Natural killer cell treated with Interleukin-12 subunit alpha and Interleukin-12 subunit beta and Interleukin-15 and Interleukin-18, amount 100 ng/mL, for 72 hours (primary cell): Measurements from ENCODE around the gene S100A3. TPM values are rescaled to one million over a fixed set of nuclear protein-coding genes. Genes with fewer than 3 reads are reported as not detected.

Source experiments
- ATAC-seq, 2 donors: fragments of 150-1000 bp; cut with Tn5 transposase in 1 of 2; sonication (Bioruptor Pico), chemical (Tn5 transposase) in 1 of 2; 2 replicates each; pipeline ENCODE4 v1.10.0; 2021
- DNase-seq: peaks from one replicate; pipeline ENCODE4 v3.0.0; 2022; ENCODE audit warnings: low spot score
- H3K27ac Mint-ChIP-seq, 2 donors: 1 replicate in 1 of 2; 2 replicates in 1 of 2; pipeline ENCODE4 v1.8.0; 2022; ENCODE audit warnings: mixed read lengths in 2 of 2, mild to moderate bottlenecking in 1 of 2, moderate library complexity in 1 of 2
- H3K27me3 Mint-ChIP-seq, 2 donors: 1 replicate in 1 of 2; 2 replicates in 1 of 2; pipeline ENCODE4 v1.8.0; 2022; ENCODE audit warnings: mixed read lengths in 2 of 2
- H3K36me3 Mint-ChIP-seq: one replicate; pipeline ENCODE4 v1.8.0; 2022; ENCODE audit warnings: mixed read lengths
- H3K4me1 Mint-ChIP-seq, 2 donors: 1 replicate in 1 of 2; 2 replicates in 1 of 2; pipeline ENCODE4 v1.8.0; 2022; ENCODE audit warnings: low read depth in 2 of 2, mixed read lengths in 2 of 2, mild to moderate bottlenecking in 1 of 2
- H3K4me3 Mint-ChIP-seq: one replicate; pipeline ENCODE4 v1.8.0; 2022; ENCODE audit warnings: mixed read lengths
- H3K9me3 Mint-ChIP-seq: 2 replicates; pipeline ENCODE4 v1.8.0; 2022; ENCODE audit warnings: mixed read lengths
- total RNA-seq, 2 donors: library from RNA; stranded (reverse); gene quantifications; one replicate each; pipeline ENCODE4 v1.2.3, GENCODE V29; 2022

Gene S100A3
- total RNA-seq, 2 donors from 2014 or later = not detected

GRCh38 chr1:153513023-153513422 lies 36.0 kb downstream of the S100A3 start:
- peaks cover 0 to 4% of the 10 kb centered on the region in 2 donors for H3K4me1 Mint-ChIP-seq
- H3K4me3 Mint-ChIP-seq = no peak overlapping the region
- DNase-seq = no peak
- H3K9me3 Mint-ChIP-seq = no peaks in the 10 kb centered on the region
- H3K27me3 Mint-ChIP-seq = no peaks in the 10 kb centered on the region
- no peaks in the 10 kb centered on the region for H3K36me3 Mint-ChIP-seq
- no peak for ATAC-seq
- H3K27ac Mint-ChIP-seq = no peak overlapping the region

GRCh38 chr1:153510984-153511410 lies 38.1 kb downstream of the S100A3 start:
- H3K27ac Mint-ChIP-seq = peak overlapping the region in 1 of 2 donors; percentile 69
- H3K4me1 Mint-ChIP-seq = peaks cover 0 to 4% of the 10 kb centered on the region in 2 donors

GRCh38 chr1:153509729-153510354 lies 39.2 kb downstream of the S100A3 start:
- H3K27ac Mint-ChIP-seq = no peak overlapping the region
- H3K36me3 Mint-ChIP-seq = no peaks in the 10 kb centered on the region
- H3K9me3 Mint-ChIP-seq = no peaks in the 10 kb centered on the region
- peaks cover 0 to 4% of the 10 kb centered on the region in 2 donors for H3K4me1 Mint-ChIP-seq
- H3K4me3 Mint-ChIP-seq = no peak overlapping the region
- ATAC-seq = no peak
- no peaks in the 10 kb centered on the region for H3K27me3 Mint-ChIP-seq
- peak; percentile 72 for DNase-seq

More at GRCh38 chr1:153510984-153511410, 38.1 kb downstream of the S100A3 start:
- peak; percentile 84 for DNase-seq
- ATAC-seq = peak; percentile 86 to 89
- no peaks in the 10 kb centered on the region for H3K9me3 Mint-ChIP-seq
- no peaks in the 10 kb centered on the region for H3K27me3 Mint-ChIP-seq
- H3K36me3 Mint-ChIP-seq = no peaks in the 10 kb centered on the region
- no peak overlapping the region for H3K4me3 Mint-ChIP-seq

- H3K27me3 Mint-ChIP-seq = no peaks in the 10 kb centered on the region
- ATAC-seq (no peak), DNase-seq (no peak)
- no peak overlapping the region for H3K27ac Mint-ChIP-seq
- H3K36me3 Mint-ChIP-seq = no peaks in the 10 kb centered on the region
- H3K4me1 Mint-ChIP-seq = peaks cover 0 to 4% of the 10 kb centered on the region in 2 donors
- H3K9me3 Mint-ChIP-seq = no peaks in the 10 kb centered on the region
- H3K4me3 Mint-ChIP-seq = no peak overlapping the region
Measured at GRCh38 chr1:153509036-153509435, 40.0 kb downstream of the S100A3 start.

GRCh38 chr1:153507926-153508583 lies 41.0 kb downstream of the S100A3 start:
- Mint-ChIP-seq H3K9me3 (no peaks in the 10 kb centered on the region), H3K4me1 (peaks cover 0 to 4% of the 10 kb centered on the region in 2 donors), H3K27me3 (no peaks in the 10 kb centered on the region), H3K27ac (peak overlapping the region in 1 of 2 donors; percentile 23), H3K4me3 (no peak overlapping the region), H3K36me3 (no peaks in the 10 kb centered on the region)
- DNase-seq (no peak), ATAC-seq (no peak)

- ATAC-seq = no peak
- no peak for DNase-seq
- Mint-ChIP-seq H3K27ac (peak overlapping the region in 1 of 2 donors; percentile 23), H3K36me3 (no peaks in the 10 kb centered on the region), H3K27me3 (no peaks in the 10 kb centered on the region), H3K4me1 (peaks cover 0 to 4% of the 10 kb centered on the region in 2 donors), H3K9me3 (no peaks in the 10 kb centered on the region), H3K4me3 (no peak overlapping the region)
Measured at GRCh38 chr1:153506831-153507413, 42.1 kb downstream of the S100A3 start.

GRCh38 chr1:153506386-153506785 lies 42.7 kb downstream of the S100A3 start:
- no peaks in the 10 kb centered on the region for H3K36me3 Mint-ChIP-seq
- H3K4me3 Mint-ChIP-seq = no peak overlapping the region
- DNase-seq (no peak), ATAC-seq (no peak)
- no peaks in the 10 kb centered on the region for H3K9me3 Mint-ChIP-seq
- H3K4me1 Mint-ChIP-seq = peaks cover 0 to 4% of the 10 kb centered on the region in 2 donors
- no peaks in the 10 kb centered on the region for H3K27me3 Mint-ChIP-seq
- H3K27ac Mint-ChIP-seq = no peak overlapping the region

- no peak for ATAC-seq
- Mint-ChIP-seq H3K27me3 (peaks cover 3 to 6% of the 10 kb centered on the region in 2 donors), H3K4me1 (no peaks in the 10 kb centered on the region), H3K4me3 (no peak overlapping the region), H3K27ac (no peak overlapping the region), H3K36me3 (no peaks in the 10 kb centered on the region), H3K9me3 (no peaks in the 10 kb centered on the region)
- DNase-seq = no peak
Measured at GRCh38 chr1:153505576-153505975, 43.5 kb downstream of the S100A3 start.

GRCh38 chr1:153503766-153504165 lies 45.3 kb downstream of the S100A3 start:
- Mint-ChIP-seq H3K36me3 (no peaks in the 10 kb centered on the region), H3K4me1 (no peaks in the 10 kb centered on the region), H3K27me3 (peaks cover 8 to 18% of the 10 kb centered on the region in 2 donors), H3K4me3 (no peak overlapping the region), H3K27ac (no peak overlapping the region), H3K9me3 (no peaks in the 10 kb centered on the region)
- DNase-seq (no peak), ATAC-seq (no peak)

- Mint-ChIP-seq H3K36me3 (no peaks in the 10 kb centered on the region), H3K27ac (no peak overlapping the region), H3K4me3 (no peak overlapping the region), H3K4me1 (no peaks in the 10 kb centered on the region), H3K9me3 (no peaks in the 10 kb centered on the region), H3K27me3 (peaks cover 24 to 35% of the 10 kb centered on the region in 2 donors)
- DNase-seq = no peak
- no peak for ATAC-seq
Measured at GRCh38 chr1:153498746-153499145, 50.3 kb downstream of the S100A3 start.

Other genes with a start within 250 kb of the S100A3 start
- not detected for gene PGLYRP3, start 236.3 kb downstream of the S100A3 start, total RNA-seq
- gene PGLYRP4, start 200.4 kb downstream of the S100A3 start, total RNA-seq = not detected
- gene S100A9, start 191.4 kb downstream of the S100A3 start, total RNA-seq = 10 to 100 TPM in 1 of 2 donors, 1 to 10 TPM in 1; 4.8 to 13.7 TPM
- gene S100A12, start 173.6 kb downstream of the S100A3 start, total RNA-seq = not detected
- gene S100A8, start 158.2 kb downstream of the S100A3 start, total RNA-seq = 1 to 10 TPM in 1 of 2 donors, not detected in 1; 1.8 TPM
- gene S100A7A, start 132.7 kb downstream of the S100A3 start, total RNA-seq = not detected
- not detected for gene S100A7, start 88.6 kb downstream of the S100A3 start, total RNA-seq
- gene S100A6, start 13.3 kb downstream of the S100A3 start, total RNA-seq = 100 to 1,000 TPM in 1 of 2 donors, 10 to 100 TPM in 1; 90.9 to 106 TPM
- not detected for gene S100A5, start 8.3 kb downstream of the S100A3 start, total RNA-seq
- gene S100A4, start 3.5 kb downstream of the S100A3 start, total RNA-seq = 100 to 1,000 TPM in 1 of 2 donors, 10 to 100 TPM in 1; 85.4 to 124 TPM
- under 1 TPM in 1 of 2 donors, not detected in 1; 0.48 TPM for gene S100A2, start 16.6 kb upstream of the S100A3 start, total RNA-seq
- not detected for gene S100A16, start 63.9 kb upstream of the S100A3 start, total RNA-seq
- not detected for gene S100A14, start 67.1 kb upstream of the S100A3 start, total RNA-seq
- 10 to 100 TPM in 1 of 2 donors, 1 to 10 TPM in 1; 5.0 to 10.3 TPM for gene S100A13, start 78.2 kb upstream of the S100A3 start, total RNA-seq
- gene S100A1, start 79.2 kb upstream of the S100A3 start, total RNA-seq = not detected
- 10 to 100 TPM; 82.1 to 96.8 TPM for gene CHTOP, start 84.8 kb upstream of the S100A3 start, total RNA-seq
- gene SNAPIN, start 109.4 kb upstream of the S100A3 start, total RNA-seq = 10 to 100 TPM; 23.9 to 42.5 TPM
- gene ILF2, start 121.7 kb upstream of the S100A3 start, total RNA-seq = 100 to 1,000 TPM; 198 to 210 TPM
- not detected for gene NPR1, start 129.4 kb upstream of the S100A3 start, total RNA-seq
- 10 to 100 TPM; 42.1 to 62.0 TPM for gene INTS3, start 178.8 kb upstream of the S100A3 start, total RNA-seq
- 10 to 100 TPM; 33.6 to 69.9 TPM for gene SLC27A3, start 226.1 kb upstream of the S100A3 start, total RNA-seq